Liver (tissue), 9 donors: ENCODE data around the gene JAKMIP3. TPM values are rescaled to one million over a fixed set of nuclear protein-coding genes. Genes with fewer than 3 reads are reported as not detected.

Experiments used
- DNase-seq: peaks from one replicate; pipeline ENCODE4 v3.0.0-alpha.2; 2017; ENCODE audit warnings: low spot score
- H3K27ac ChIP-seq, 2 donors: one replicate each; pipeline ENCODE4 v1.7.0; 2013; ENCODE audit warnings: inconsistent platforms in 2 of 2, low read length in 2 of 2, control low read depth in 1 of 2, low read depth in 1 of 2, mild to moderate bottlenecking in 1 of 2
- H3K27me3 ChIP-seq, 4 donors: one replicate each; pipeline versions ENCODE4 v1.6.1 to v1.7.0; 2013; ENCODE audit warnings: low read length in 3 of 4, inconsistent platforms in 1 of 4, mild to moderate bottlenecking in 1 of 4, moderate library complexity in 1 of 4; ENCODE audit not compliant: control insufficient read depth in 4 of 4, insufficient read depth in 4 of 4
- H3K36me3 ChIP-seq, 4 donors: one replicate each; pipeline versions ENCODE4 v1.6.1 to v1.7.0; 2013; ENCODE audit warnings: low read length in 3 of 4, mild to moderate bottlenecking in 3 of 4, low read depth in 1 of 4, moderate library complexity in 1 of 4; ENCODE audit not compliant: control insufficient read depth in 4 of 4, insufficient read depth in 3 of 4
- H3K4me1 ChIP-seq, 4 donors: one replicate each; pipeline versions ENCODE4 v1.6.1 to v1.7.0; 2013; ENCODE audit warnings: low read length in 3 of 4, mild to moderate bottlenecking in 3 of 4, moderate library complexity in 1 of 4; ENCODE audit not compliant: control insufficient read depth in 4 of 4, insufficient read depth in 4 of 4
- H3K4me3 ChIP-seq, 3 donors: one replicate each; pipeline versions ENCODE4 v1.6.1 to v1.7.0; 2013; ENCODE audit warnings: low read length in 3 of 3, control low read depth in 1 of 3, low read depth in 1 of 3, mild to moderate bottlenecking in 1 of 3
- H3K9ac ChIP-seq, 2 donors: one replicate each; pipeline ENCODE4 v1.7.0; 2013; ENCODE audit warnings: low read length in 2 of 2, mild to moderate bottlenecking in 2 of 2, moderate library complexity in 2 of 2, control low read depth in 1 of 2, low read depth in 1 of 2
- H3K9me3 ChIP-seq, 4 donors: one replicate each; pipeline versions ENCODE4 v1.6.1 to v1.7.0; 2013; ENCODE audit warnings: low read length in 3 of 4; ENCODE audit not compliant: control insufficient read depth in 4 of 4
- ATF3 ChIP-seq: IDR thresholded peaks from 2 replicates; pipeline ENCODE4 v1.6.1; 2016; ENCODE audit warnings: antibody characterized with exemption
- EGR1 ChIP-seq, 2 donors: IDR thresholded peaks; 2 replicates each; pipeline ENCODE4 v1.6.1; 2016 to 2018; ENCODE audit warnings: antibody characterized with exemption in 2 of 2, low read depth in 2 of 2
- FOXA2 ChIP-seq: IDR thresholded peaks from 2 replicates; pipeline ENCODE4 v1.6.1; 2016; ENCODE audit warnings: antibody characterized with exemption
- HNF4A ChIP-seq, 2 donors: conservative IDR thresholded peaks; 2 replicates each; pipeline ENCODE4 v1.6.1; 2016; ENCODE audit warnings: antibody characterized with exemption in 2 of 2, mild to moderate bottlenecking in 2 of 2
- HNF4G ChIP-seq: IDR thresholded peaks from 2 replicates; pipeline ENCODE4 v1.6.1; 2016; ENCODE audit warnings: antibody characterized with exemption
- JUND ChIP-seq, 2 donors: IDR thresholded peaks; 2 replicates each; pipeline ENCODE4 v1.6.1; 2016; ENCODE audit warnings: antibody characterized with exemption in 2 of 2
- REST ChIP-seq: IDR thresholded peaks from 2 replicates; pipeline ENCODE4 v1.6.1; 2016; ENCODE audit warnings: antibody characterized with exemption, mild to moderate bottlenecking
- RXRA ChIP-seq, 2 donors: IDR thresholded peaks; 2 replicates each; pipeline ENCODE4 v1.6.1; 2017 to 2018; ENCODE audit warnings: antibody characterized with exemption in 2 of 2, mild to moderate bottlenecking in 1 of 2
- SP1 ChIP-seq: IDR thresholded peaks from 2 replicates; pipeline ENCODE4 v1.6.1; 2018; ENCODE audit warnings: antibody characterized with exemption, mild to moderate bottlenecking
- TAF1 ChIP-seq: conservative IDR thresholded peaks from 2 replicates; pipeline ENCODE4 v1.6.1; 2016; ENCODE audit warnings: antibody characterized with exemption, mild to moderate bottlenecking
- YY1 ChIP-seq: IDR thresholded peaks from 2 replicates; pipeline ENCODE4 v1.6.1; 2016; ENCODE audit warnings: antibody characterized with exemption, mild to moderate bottlenecking
- WGBS: extraction: QIAGEN DNeasy Blood & Tissue Kit; methylation state at CpG from one replicate; pipeline ENCODE4 v1.1.7; 2013; 5-methylcytosine and 5-hydroxymethylcytosine counted together
- polyA plus RNA-seq, 2 donors: library from polyadenylated mRNA; stranded (reverse) in 1 of 2; unstranded in 1 of 2; fragments of 200-250 nt in 1 of 2; fragments of >200 nt in 1 of 2; fragmentation: Nextera tagmentation in 1 of 2; extraction: Ambion mirVana in 1 of 2; gene quantifications; one replicate each; pipeline versions ENCODE4 v1.2.1 to v1.2.3, GENCODE V29; 2013 to 2015
- total RNA-seq, 2 donors: library from RNA; depleted of rRNA; stranded (reverse); fragments of >200 nt; gene quantifications; one replicate each; pipeline ENCODE4 v1.2.3, GENCODE V29; 2014
- donor health status: healthy.
- donor health status: healthy.
- donor health status: healthy.
- donor health status: healthy.
- donor health status: healthy.

Gene JAKMIP3
- total and polyA plus RNA-seq, 4 donors, result 0.08 to 0.17 (median 0.09) TPM; not detected in 1

GRCh38 chr10:132039371-132039770 lies 26.4 kb upstream of the JAKMIP3 start:
- no peak for TF ChIP-seq EGR1 (IDR thresholded peaks at IDR 0.05; ENCODE audit: low read depth in 2 of 2)
- no peak for TF ChIP-seq HNF4A (conservative IDR thresholded peaks at IDR 0.05)
- no peak for TF ChIP-seq TAF1
- Histone ChIP-seq H3K4me1 (peaks cover 4 to 14% (median 4%) of the 10 kb centered on the region in 4 donors), H3K27ac (no peak overlapping the region), H3K4me3 (no peak overlapping the region), H3K36me3 (no peaks in the 10 kb centered on the region), H3K27me3 (peaks cover 2 to 6% (median 4%) of the 10 kb centered on the region in 4 donors), H3K9me3 (no peaks in the 10 kb centered on the region), H3K9ac (no peak overlapping the region)
- 81% methylated on average over 8 of the region's 8 CpGs for WGBS
- DNase-seq, result no peak

- H3K9me3 ChIP-seq, result no peaks in the 10 kb centered on the region
- no peak for DNase-seq
- peaks cover 4 to 14% (median 4%) of the 10 kb centered on the region in 4 donors for H3K4me1 ChIP-seq
- H3K9ac ChIP-seq, result no peak overlapping the region
- peaks cover 2 to 10% (median 5%) of the 10 kb centered on the region in 4 donors for H3K27me3 ChIP-seq
- H3K27ac ChIP-seq, result no peak overlapping the region
- H3K4me3 ChIP-seq, result no peak overlapping the region
- 70% methylated on average over 9 of the region's 9 CpGs for WGBS
- H3K36me3 ChIP-seq, result no peaks in the 10 kb centered on the region
- TF ChIP-seq HNF4A (conservative IDR thresholded peaks at IDR 0.05), result no peak
Measured at GRCh38 chr10:132040046-132040445, 25.7 kb upstream of the JAKMIP3 start.

- TF ChIP-seq REST, result no peak
- no peak for TF ChIP-seq HNF4G
- TF ChIP-seq JUND (IDR thresholded peaks at IDR 0.05), result no peak
- TF ChIP-seq ATF3, result no peak
- TF ChIP-seq FOXA2, result no peak
- no peak for TF ChIP-seq TAF1
- no peak for TF ChIP-seq YY1
- no peak for TF ChIP-seq SP1
- no peak for TF ChIP-seq RXRA (IDR thresholded peaks at IDR 0.05)
- DNase-seq, result no peak
- Histone ChIP-seq H3K36me3 (no peaks in the 10 kb centered on the region), H3K9me3 (no peaks in the 10 kb centered on the region), H3K27ac (no peak overlapping the region), H3K9ac (no peak overlapping the region), H3K27me3 (peaks cover 0 to 5% (median 4%) of the 10 kb centered on the region in 4 donors), H3K4me3 (no peak overlapping the region), H3K4me1 (peaks cover 0 to 10% (median 2%) of the 10 kb centered on the region in 4 donors)
- 88% methylated on average over 15 of the region's 15 CpGs for WGBS
Measured at GRCh38 chr10:132041340-132041739, 24.4 kb upstream of the JAKMIP3 start.
